Hepatocyte (in vitro differentiated cells): Measurements from ENCODE around the gene ARHGAP26. TPM values are rescaled to one million over a fixed set of nuclear protein-coding genes. Genes with fewer than 3 reads are reported as not detected.

ENCODE experiments used
- DNase-seq: peaks from one replicate; pipeline ENCODE4 v3.0.0-alpha.2; 2016; ENCODE audit warnings: low spot score
- H2AFZ ChIP-seq: fragments of 200-600 bp; sonication (generic); 2 replicates; pipeline ENCODE4 v1.6.0; 2016; ENCODE audit warnings: antibody characterized with exemption, mild to moderate bottlenecking
- H3K27ac ChIP-seq: fragments of 200-600 bp; sonication (generic); 2 replicates; pipeline ENCODE4 v1.5.1; 2016; ENCODE audit warnings: mild to moderate bottlenecking
- H3K27me3 ChIP-seq: fragments of 200-600 bp; sonication (generic); 2 replicates; pipeline ENCODE4 v1.6.1; 2016
- H3K36me3 ChIP-seq: fragments of 200-600 bp; sonication (generic); replicated peaks from 2 replicates; pipeline ENCODE4 v1.5.1; 2016; ENCODE audit warnings: low read depth; ENCODE audit not compliant: insufficient read depth
- H3K4me1 ChIP-seq: fragments of 200-600 bp; sonication (generic); 2 replicates; pipeline ENCODE4 v1.5.1; 2016; ENCODE audit warnings: mild to moderate bottlenecking, moderate library complexity; ENCODE audit not compliant: insufficient read depth
- H3K4me2 ChIP-seq: fragments of 200-600 bp; sonication (generic); 2 replicates; pipeline ENCODE4 v1.6.0; 2016
- H3K4me3 ChIP-seq: fragments of 200-600 bp; sonication (generic); 2 replicates; pipeline ENCODE4 v1.5.1; 2016; ENCODE audit warnings: mild to moderate bottlenecking
- H3K79me2 ChIP-seq: fragments of 200-600 bp; sonication (generic); 2 replicates; pipeline ENCODE4 v1.6.0; 2017; ENCODE audit warnings: mild to moderate bottlenecking
- H3K9me2 ChIP-seq: fragments of 200-600 bp; sonication (generic); replicated peaks from 2 replicates; pipeline ENCODE4 v1.6.0; 2017; ENCODE audit warnings: mild to moderate bottlenecking; ENCODE audit not compliant: insufficient read depth
- H3K9me3 ChIP-seq: fragments of 200-600 bp; sonication (generic); 2 replicates; pipeline ENCODE4 v1.5.1; 2016; ENCODE audit warnings: low read depth, mild to moderate bottlenecking
- H4K20me1 ChIP-seq: fragments of 200-600 bp; sonication (generic); 2 replicates; pipeline ENCODE4 v1.6.0; 2016; ENCODE audit warnings: mild to moderate bottlenecking; ENCODE audit not compliant: insufficient read depth, poor library complexity, severe bottlenecking
- CTCF ChIP-seq: fragments of 200-600 bp; sonication (generic); IDR thresholded peaks from 2 replicates; pipeline ENCODE4 v1.5.1; 2016; ENCODE audit warnings: antibody characterized with exemption, mild to moderate bottlenecking; ENCODE audit not compliant: poor library complexity
- EZH2 ChIP-seq: fragments of 200-600 bp; sonication (generic); IDR thresholded peaks from 2 replicates; pipeline ENCODE4 v1.6.1; 2016; ENCODE audit warnings: antibody characterized with exemption, mild to moderate bottlenecking, borderline replicate concordance
- EZH2phosphoT487 ChIP-seq: fragments of 200-600 bp; sonication (generic); IDR thresholded peaks from one replicate; pipeline ENCODE4 v1.6.1; 2018; ENCODE audit warnings: antibody characterized with exemption, mild to moderate bottlenecking, low read depth, moderate library complexity; ENCODE audit not compliant: unreplicated experiment, severe bottlenecking
- WGBS: methylation state at CpG from one replicate; pipeline ENCODE4 v1.1.6; 2016; ENCODE audit warnings: low lambda C conversion rate; ENCODE audit errors: missing lambda C conversion rate; 5-methylcytosine and 5-hydroxymethylcytosine counted together
- polyA plus RNA-seq: library from polyadenylated mRNA; unstranded; fragments of >200 nt; fragmentation: Nextera tagmentation; extraction: Ambion mirVana; gene quantifications from 2 replicates; pipeline ENCODE4 v1.2.1, GENCODE V29; 2016
- total RNA-seq: library from RNA; depleted of rRNA; stranded (reverse); fragments of >200 nt; gene quantifications from 2 replicates; pipeline ENCODE4 v1.2.3, GENCODE V29; 2014

ARHGAP26 gene
- total and polyA plus RNA-seq, 2 experiments from 2014 or later, result 16.5 to 19.8 TPM

GRCh38 chr5:143230676-143230996 is 460.5 kb downstream of the ARHGAP26 start:
- H3K79me2 ChIP-seq, result no peaks in the 10 kb centered on the region
- no peaks in the 10 kb centered on the region for H3K36me3 ChIP-seq
- DNase-seq, result no peak
- H3K27ac ChIP-seq, result no peak overlapping the region
- H3K4me1 ChIP-seq, result no peaks in the 10 kb centered on the region
- H3K9me3 ChIP-seq, result no peaks in the 10 kb centered on the region
- 82% methylated on average over 6 of the region's 6 CpGs for WGBS
- no peak overlapping the region for H2AFZ ChIP-seq
- no peaks in the 10 kb centered on the region for H3K9me2 ChIP-seq
- H3K4me3 ChIP-seq, result no peak overlapping the region
- TF ChIP-seq EZH2phosphoT487 (no peak), EZH2 (no peak), CTCF (no peak)
- H3K4me2 ChIP-seq, result no peak overlapping the region
- no peaks in the 10 kb centered on the region for H3K27me3 ChIP-seq
- H4K20me1 ChIP-seq, result no peaks in the 10 kb centered on the region

- H3K79me2 ChIP-seq, result no peaks in the 10 kb centered on the region
- H3K36me3 ChIP-seq, result no peaks in the 10 kb centered on the region
- H3K9me2 ChIP-seq, result no peaks in the 10 kb centered on the region
- no peaks in the 10 kb centered on the region for H4K20me1 ChIP-seq
- no peak overlapping the region for H3K4me3 ChIP-seq
- H3K4me2 ChIP-seq, result no peak overlapping the region
- H3K27ac ChIP-seq, result no peak overlapping the region
- H3K27me3 ChIP-seq, result no peaks in the 10 kb centered on the region
- TF ChIP-seq EZH2, result no peak
- no peak for TF ChIP-seq EZH2phosphoT487
- TF ChIP-seq CTCF, result no peak
- DNase-seq, result no peak
- no peak overlapping the region for H2AFZ ChIP-seq
- no peaks in the 10 kb centered on the region for H3K4me1 ChIP-seq
- WGBS, result 93% methylated on average over 3 of the region's 3 CpGs
- H3K9me3 ChIP-seq, result no peaks in the 10 kb centered on the region
Measured at GRCh38 chr5:143231416-143231815, 461.2 kb downstream of the ARHGAP26 start.

GRCh38 chr5:143231973-143232812 is 462.0 kb downstream of the ARHGAP26 start:
- no peaks in the 10 kb centered on the region for H3K27me3 ChIP-seq
- H3K36me3 ChIP-seq, result no peaks in the 10 kb centered on the region
- H3K4me3 ChIP-seq, result no peak overlapping the region
- TF ChIP-seq EZH2, result no peak
- TF ChIP-seq EZH2phosphoT487, result no peak
- no peak for TF ChIP-seq CTCF
- H3K79me2 ChIP-seq, result no peaks in the 10 kb centered on the region
- no peaks in the 10 kb centered on the region for H3K9me3 ChIP-seq
- 78% methylated on average over 7 of the region's 7 CpGs for WGBS
- no peak overlapping the region for H3K27ac ChIP-seq
- no peaks in the 10 kb centered on the region for H4K20me1 ChIP-seq
- no peak for DNase-seq
- H3K4me2 ChIP-seq, result no peak overlapping the region
- H3K9me2 ChIP-seq, result no peaks in the 10 kb centered on the region
- no peak overlapping the region for H2AFZ ChIP-seq
- H3K4me1 ChIP-seq, result no peaks in the 10 kb centered on the region
